22Rv1 (cell line): ENCODE data around the gene MEF2C.

ENCODE experiments used
- H3K27ac ChIP-seq: fragments of 450-650 bp; 2 replicates; pipeline ENCODE4 v1.5.1; 2017
- CTCF ChIP-seq: fragments of 450-650 bp; IDR thresholded peaks from 2 replicates; pipeline ENCODE4 v1.5.1; 2017; ENCODE audit warnings: mild to moderate bottlenecking
- ZFX ChIP-seq: fragments of 450-650 bp; IDR thresholded peaks from 2 replicates; pipeline ENCODE4 v1.6.1; 2017; ENCODE audit warnings: antibody characterized with exemption, borderline replicate concordance

The MEF2C gene

GRCh38 chr5:88786789-88787188 is 96.2 kb downstream of the MEF2C start:
- peak overlapping the region; percentile 80 for H3K27ac ChIP-seq
- no peak for TF ChIP-seq ZFX
- no peak for TF ChIP-seq CTCF

- TF ChIP-seq ZFX, result no peak
- peak overlapping the region; percentile 80 for H3K27ac ChIP-seq
Measured at GRCh38 chr5:88785746-88786565, 97.0 kb downstream of the MEF2C start.

GRCh38 chr5:88782571-88782970 is 100.4 kb downstream of the MEF2C start:
- TF ChIP-seq ZFX (no peak), CTCF (no peak)
- no peak overlapping the region for H3K27ac ChIP-seq

GRCh38 chr5:88780736-88781135 is 102.2 kb downstream of the MEF2C start:
- TF ChIP-seq CTCF (no peak), ZFX (no peak)
- no peak overlapping the region for H3K27ac ChIP-seq

- TF ChIP-seq CTCF, result no peak
- no peak for TF ChIP-seq ZFX
- no peak overlapping the region for H3K27ac ChIP-seq
Measured at GRCh38 chr5:88778736-88779135, 104.2 kb downstream of the MEF2C start.

- no peak overlapping the region for H3K27ac ChIP-seq
- no peak for TF ChIP-seq ZFX
- no peak for TF ChIP-seq CTCF
Measured at GRCh38 chr5:88776692-88777091, 106.3 kb downstream of the MEF2C start.

- TF ChIP-seq CTCF, result no peak
- no peak for TF ChIP-seq ZFX
- H3K27ac ChIP-seq, result no peak overlapping the region
Measured at GRCh38 chr5:88772831-88773230, 110.2 kb downstream of the MEF2C start.
